ENCODE measurements around the gene COMMD9. TPM values are rescaled to one million over a fixed set of nuclear protein-coding genes. Genes with fewer than 3 reads are reported as not detected.

The COMMD9 gene
- total RNA-seq (2021) (147 and 154 TPM in 2 replicates), Bru-seq, nascent RNA (percentile 85 among the genes with signal in this experiment), BruChase-seq, experiment 1, labeled RNA remaining after a 2-hour chase (percentile 68 among the genes with signal in this experiment), BruChase-seq, experiment 2, labeled RNA remaining after a 6-hour chase (percentile 73 among the genes with signal in this experiment)
- long read RNA-seq, transcript COMMD9-201 (6 exons, 2,954 nt), result major isoform, 255 of 305 reads
- long read RNA-seq, transcript COMMD9-203 (5 exons, 917 nt), result minor isoform, 9 of 305 reads
- long read RNA-seq, partial matches to known transcripts, result 1 of 305 reads
- long read RNA-seq, other reads (novel, unspliced or antisense), result 38 of 305 reads

DNA sequence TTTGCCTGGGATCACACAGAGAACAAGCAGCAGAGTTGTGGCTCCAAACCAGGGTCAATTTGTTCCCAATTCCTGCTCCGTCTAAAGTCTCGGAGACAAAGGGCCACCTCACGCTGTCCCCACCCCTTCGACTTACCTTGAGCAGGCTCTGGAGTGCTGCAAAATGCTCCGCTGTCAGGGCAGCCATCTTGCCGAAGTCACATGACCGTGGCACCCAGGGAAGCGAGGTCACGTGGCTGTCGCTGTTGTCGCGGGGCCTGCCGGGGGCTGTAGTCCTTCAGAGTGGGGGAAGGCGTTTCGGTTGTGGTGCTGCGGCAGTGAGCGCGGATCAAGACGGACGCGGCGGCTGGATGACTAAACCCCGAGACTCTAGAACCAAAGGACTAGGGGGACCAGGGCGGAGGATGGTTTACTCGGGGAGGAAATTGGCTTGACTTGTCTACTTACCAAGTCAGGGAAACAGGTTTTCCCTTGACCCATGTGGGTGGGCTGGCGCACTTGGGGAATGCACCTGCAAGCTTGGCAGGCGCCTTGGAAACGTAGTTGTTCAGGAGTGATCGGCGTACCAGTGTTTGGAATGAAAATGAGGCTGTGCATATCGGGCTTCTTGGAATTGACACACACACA, at the start of gene COMMD9:
Gene COMMD9 (minus strand): TSS at position 199 of the 627 bp plus-strand sequence. CDS start 12 bp downstream, at position 187.
- Histone ChIP-seq H3K4me3 (ENCODE audit: low read depth, low read length, poor library complexity, severe bottlenecking) (peak within 1 kb of the TSS; percentile 61), H3K4me1 (ENCODE audit: insufficient read depth, low read length, poor library complexity, severe bottlenecking) (peaks cover 17% of the 10 kb centered on the region), H3K9me3 (ENCODE audit: low read depth, low read length, poor library complexity, severe bottlenecking) (no peaks in the 10 kb centered on the region), H3K36me3 (ENCODE audit: insufficient read depth, low read length, poor library complexity, severe bottlenecking) (no peaks in the 10 kb centered on the region), H3K27me3 (replicated peaks; ENCODE audit: insufficient read depth, low read depth, low read length, poor library complexity) (no peaks in the 10 kb centered on the region), H3K27ac (ENCODE audit: low read depth, low read length, poor library complexity, severe bottlenecking) (peak within 1 kb of the TSS; percentile 39)
- TSS peak; percentile 76 for BruUV-seq (replicated peaks)
- ChIA-PET POLR2A (ENCODE audit: low non-redundant PET) (interaction anchor here (1.0 kb wide), 1 partner anchor 191 kb away, joined by 3 read pairs; no protein-coding TSS in a partner anchor), CTCF (interaction anchor here (0.8 to 5.4 kb wide), 2 partner anchors 190 to 468 kb away, joined by 9 to 49 read pairs; no protein-coding TSS in a partner anchor)
- peak; percentile 100 for DNase-seq (ENCODE audit: low spot score)
- no peak for TF ChIP-seq EZH2 (IDR thresholded peaks at IDR 0.05; ENCODE audit: borderline replicate concordance, low read depth, low read length, poor library complexity, severe bottlenecking)
- TF ChIP-seq, protein P1, sequence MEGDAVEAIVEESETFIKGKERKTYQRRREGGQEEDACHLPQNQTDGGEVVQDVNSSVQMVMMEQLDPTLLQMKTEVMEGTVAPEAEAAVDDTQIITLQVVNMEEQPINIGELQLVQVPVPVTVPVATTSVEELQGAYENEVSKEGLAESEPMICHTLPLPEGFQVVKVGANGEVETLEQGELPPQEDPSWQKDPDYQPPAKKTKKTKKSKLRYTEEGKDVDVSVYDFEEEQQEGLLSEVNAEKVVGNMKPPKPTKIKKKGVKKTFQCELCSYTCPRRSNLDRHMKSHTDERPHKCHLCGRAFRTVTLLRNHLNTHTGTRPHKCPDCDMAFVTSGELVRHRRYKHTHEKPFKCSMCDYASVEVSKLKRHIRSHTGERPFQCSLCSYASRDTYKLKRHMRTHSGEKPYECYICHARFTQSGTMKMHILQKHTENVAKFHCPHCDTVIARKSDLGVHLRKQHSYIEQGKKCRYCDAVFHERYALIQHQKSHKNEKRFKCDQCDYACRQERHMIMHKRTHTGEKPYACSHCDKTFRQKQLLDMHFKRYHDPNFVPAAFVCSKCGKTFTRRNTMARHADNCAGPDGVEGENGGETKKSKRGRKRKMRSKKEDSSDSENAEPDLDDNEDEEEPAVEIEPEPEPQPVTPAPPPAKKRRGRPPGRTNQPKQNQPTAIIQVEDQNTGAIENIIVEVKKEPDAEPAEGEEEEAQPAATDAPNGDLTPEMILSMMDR (conservative IDR thresholded peaks at IDR 0.05; ENCODE audit: low read depth, low read length), result no peak
- intact Hi-C loops (cut with micrococcal nuclease; ENCODE audit: unreplicated experiment), result no loop called here

DNA sequence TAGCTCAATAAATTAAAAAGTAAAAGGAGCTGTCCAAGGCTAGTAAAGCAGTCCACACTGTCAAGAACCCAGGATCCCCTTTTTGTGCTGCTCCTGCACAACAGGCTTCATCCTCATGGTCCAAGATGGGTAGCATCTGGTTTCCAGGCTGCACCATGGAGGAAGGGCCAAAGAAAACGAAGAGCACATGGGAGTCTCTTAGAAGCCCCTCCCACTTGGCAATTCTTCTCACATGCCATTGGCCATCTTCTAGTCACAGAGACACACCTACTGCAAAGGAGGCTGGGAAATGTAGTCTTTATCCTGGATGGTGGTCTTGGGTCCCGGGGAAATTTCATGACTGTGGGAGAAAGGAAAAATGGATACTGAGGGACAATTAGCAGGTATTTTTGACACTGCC, 44.7 kb upstream of the COMMD9 start:
- DNase-seq (ENCODE audit: low spot score), result peak; percentile 87
- Histone ChIP-seq H3K36me3 (ENCODE audit: insufficient read depth, low read length, poor library complexity, severe bottlenecking) (no peaks in the 10 kb centered on the region), H3K4me1 (ENCODE audit: insufficient read depth, low read length, poor library complexity, severe bottlenecking) (no peaks in the 10 kb centered on the region), H3K27ac (ENCODE audit: low read depth, low read length, poor library complexity, severe bottlenecking) (no peak overlapping the region), H3K4me3 (ENCODE audit: low read depth, low read length, poor library complexity, severe bottlenecking) (no peak overlapping the region), H3K9me3 (ENCODE audit: low read depth, low read length, poor library complexity, severe bottlenecking) (no peaks in the 10 kb centered on the region), H3K27me3 (replicated peaks; ENCODE audit: insufficient read depth, low read depth, low read length, poor library complexity) (no peaks in the 10 kb centered on the region)
- ChIA-PET CTCF (no interaction called here), POLR2A (ENCODE audit: low non-redundant PET) (no interaction called here)
- intact Hi-C loops (cut with micrococcal nuclease; ENCODE audit: unreplicated experiment), result no loop called here
- TF ChIP-seq EZH2 (IDR thresholded peaks at IDR 0.05; ENCODE audit: borderline replicate concordance, low read depth, low read length, poor library complexity, severe bottlenecking), result no peak
- TF ChIP-seq, protein P1 (conservative IDR thresholded peaks at IDR 0.05; ENCODE audit: low read depth, low read length), result no peak
- BruUV-seq (replicated peaks), result no TSS peak

DNA sequence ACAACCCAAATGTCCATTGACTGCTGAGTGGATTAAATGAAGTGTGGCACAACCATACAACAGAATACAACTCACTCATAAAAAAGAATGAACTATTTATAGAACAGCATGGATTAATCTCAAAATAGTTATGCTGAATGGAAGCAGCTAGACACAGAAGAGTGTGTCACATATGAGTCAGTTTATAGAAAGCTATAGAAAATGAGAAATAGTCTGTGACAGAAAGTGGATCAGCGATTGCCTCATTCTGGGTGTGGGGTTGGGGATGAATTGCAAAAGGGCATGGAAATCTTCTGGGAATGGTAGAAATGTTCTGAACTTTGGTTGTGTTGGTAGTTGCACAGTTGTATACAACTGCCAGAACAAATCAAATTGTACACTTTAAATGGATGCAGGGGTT, 44.2 kb upstream of the COMMD9 start:
- ChIA-PET CTCF (no interaction called here), POLR2A (ENCODE audit: low non-redundant PET) (no interaction called here)
- no peak overlapping the region for H3K27ac ChIP-seq (ENCODE audit: low read depth, low read length, poor library complexity, severe bottlenecking)
- H3K9me3 ChIP-seq (ENCODE audit: low read depth, low read length, poor library complexity, severe bottlenecking), result no peaks in the 10 kb centered on the region
- no peaks in the 10 kb centered on the region for H3K4me1 ChIP-seq (ENCODE audit: insufficient read depth, low read length, poor library complexity, severe bottlenecking)
- intact Hi-C loops (cut with micrococcal nuclease; ENCODE audit: unreplicated experiment), result no loop called here
- DNase-seq (ENCODE audit: low spot score), result no peak
- H3K27me3 ChIP-seq (replicated peaks; ENCODE audit: insufficient read depth, low read depth, low read length, poor library complexity), result no peaks in the 10 kb centered on the region
- H3K36me3 ChIP-seq (ENCODE audit: insufficient read depth, low read length, poor library complexity, severe bottlenecking), result no peaks in the 10 kb centered on the region
- H3K4me3 ChIP-seq (ENCODE audit: low read depth, low read length, poor library complexity, severe bottlenecking), result no peak overlapping the region
- TF ChIP-seq, protein P1 (conservative IDR thresholded peaks at IDR 0.05; ENCODE audit: low read depth, low read length), result no peak
- TF ChIP-seq EZH2 (IDR thresholded peaks at IDR 0.05; ENCODE audit: borderline replicate concordance, low read depth, low read length, poor library complexity, severe bottlenecking), result no peak
- no TSS peak for BruUV-seq (replicated peaks)

All from A673 (cell line).